Fibroblast of the aortic adventitia (primary cell): ENCODE results near the gene PHAX. TPM values are rescaled to one million over a fixed set of nuclear protein-coding genes. Genes with fewer than 3 reads are reported as not detected.
"Not testable (repeated sequence)": the region's sequence is repeated elsewhere in the genome, so short reads cannot be mapped to it uniquely, and the experiment has no call there.

Source experiments
- DNase-seq: peaks from one replicate; pipeline ENCODE4 v3.0.0-alpha.2; 2010; ENCODE audit warnings: low read depth
- H3K4me3 ChIP-seq: 2 replicates; pipeline ENCODE4 v1.5.1; 2011; ENCODE audit warnings: low read depth, mild to moderate bottlenecking, control low read depth, low read length, moderate library complexity
- total RNA-seq: library from RNA; depleted of rRNA; stranded (reverse); fragments of >200 nt; gene quantifications from 2 replicates; pipeline ENCODE4 v1.2.3, GENCODE V29; 2012; ENCODE audit warnings: low replicate concordance
- TF ChIP-seq, protein P1 (sequence below): IDR thresholded peaks from 2 replicates; pipeline ENCODE4 v1.5.1; 2011; ENCODE audit warnings: mild to moderate bottlenecking, low read length, control low read depth, inconsistent platforms; ENCODE audit not compliant: insufficient read depth

The PHAX gene
- total RNA-seq, 1 donor, result 73.2 TPM

DNA sequence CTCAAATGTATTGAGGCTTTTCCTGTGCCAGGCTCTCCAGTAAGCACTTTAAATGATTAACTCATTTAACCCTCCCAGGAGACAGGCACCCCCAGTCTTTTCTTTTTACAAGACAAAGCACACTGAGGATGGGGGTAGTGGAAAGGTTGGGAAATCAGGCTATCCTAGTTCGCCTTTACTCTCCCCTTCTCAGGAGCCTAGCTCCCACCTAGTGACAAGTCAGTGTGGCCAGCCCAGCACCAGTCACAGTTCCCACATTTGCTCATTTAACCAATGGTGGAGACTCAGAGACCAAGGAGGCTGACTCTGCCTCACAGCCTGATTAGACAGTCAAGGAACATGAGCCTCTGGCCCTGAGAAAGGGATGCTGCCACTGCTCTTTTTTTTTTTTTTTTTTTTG, 9.2 kb upstream of the PHAX start:
- no peak for DNase-seq
- TF ChIP-seq, protein P1, sequence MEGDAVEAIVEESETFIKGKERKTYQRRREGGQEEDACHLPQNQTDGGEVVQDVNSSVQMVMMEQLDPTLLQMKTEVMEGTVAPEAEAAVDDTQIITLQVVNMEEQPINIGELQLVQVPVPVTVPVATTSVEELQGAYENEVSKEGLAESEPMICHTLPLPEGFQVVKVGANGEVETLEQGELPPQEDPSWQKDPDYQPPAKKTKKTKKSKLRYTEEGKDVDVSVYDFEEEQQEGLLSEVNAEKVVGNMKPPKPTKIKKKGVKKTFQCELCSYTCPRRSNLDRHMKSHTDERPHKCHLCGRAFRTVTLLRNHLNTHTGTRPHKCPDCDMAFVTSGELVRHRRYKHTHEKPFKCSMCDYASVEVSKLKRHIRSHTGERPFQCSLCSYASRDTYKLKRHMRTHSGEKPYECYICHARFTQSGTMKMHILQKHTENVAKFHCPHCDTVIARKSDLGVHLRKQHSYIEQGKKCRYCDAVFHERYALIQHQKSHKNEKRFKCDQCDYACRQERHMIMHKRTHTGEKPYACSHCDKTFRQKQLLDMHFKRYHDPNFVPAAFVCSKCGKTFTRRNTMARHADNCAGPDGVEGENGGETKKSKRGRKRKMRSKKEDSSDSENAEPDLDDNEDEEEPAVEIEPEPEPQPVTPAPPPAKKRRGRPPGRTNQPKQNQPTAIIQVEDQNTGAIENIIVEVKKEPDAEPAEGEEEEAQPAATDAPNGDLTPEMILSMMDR, result no peak
- no peak overlapping the region for H3K4me3 ChIP-seq

DNA sequence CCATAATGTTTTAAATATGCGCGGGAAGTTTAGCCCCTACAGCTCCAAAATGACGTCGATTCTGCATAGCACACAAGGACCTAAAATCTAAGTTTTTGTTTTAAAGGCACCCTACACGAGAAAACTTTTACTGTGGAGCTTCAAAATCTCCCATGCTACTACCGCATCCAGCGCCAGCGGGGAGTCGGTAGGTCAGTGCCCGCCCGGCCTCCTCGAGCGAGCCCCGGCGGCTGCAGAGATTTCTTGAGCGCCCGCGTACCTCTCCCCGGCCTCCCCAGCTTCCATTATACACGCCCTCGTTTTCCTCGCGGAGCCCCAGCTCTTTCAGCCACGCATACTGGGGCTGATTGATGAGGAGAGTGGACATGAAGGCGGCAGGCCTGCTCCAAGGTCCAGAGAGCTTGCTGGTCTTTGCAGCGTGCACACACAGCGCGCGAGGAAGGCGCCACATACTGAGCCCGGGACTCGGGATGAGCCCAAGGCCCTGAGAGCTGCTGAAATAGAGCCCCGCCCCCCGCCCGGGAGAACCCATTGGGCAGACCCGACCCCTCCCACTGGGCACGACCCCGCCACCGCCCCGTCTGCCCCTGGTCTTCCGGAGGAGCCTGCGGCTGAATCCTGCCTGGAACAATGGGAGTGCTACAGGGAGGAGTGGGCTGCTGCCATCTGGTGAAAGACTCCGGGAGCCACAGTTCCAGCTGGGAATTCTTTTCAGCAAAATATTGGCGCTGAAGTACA, 5.8 kb upstream of the PHAX start, which contains the start of gene ALDH7A1:
ALDH7A1 (minus strand) TSS at position 472 of the 738 bp plus-strand sequence; CDS start at position 451, 21 bp downstream.
- peak within 1 kb of the TSS; percentile 84 for H3K4me3 ChIP-seq
- TF ChIP-seq, protein P1, result peak; percentile 58
- peak; percentile 93 for DNase-seq

DNA sequence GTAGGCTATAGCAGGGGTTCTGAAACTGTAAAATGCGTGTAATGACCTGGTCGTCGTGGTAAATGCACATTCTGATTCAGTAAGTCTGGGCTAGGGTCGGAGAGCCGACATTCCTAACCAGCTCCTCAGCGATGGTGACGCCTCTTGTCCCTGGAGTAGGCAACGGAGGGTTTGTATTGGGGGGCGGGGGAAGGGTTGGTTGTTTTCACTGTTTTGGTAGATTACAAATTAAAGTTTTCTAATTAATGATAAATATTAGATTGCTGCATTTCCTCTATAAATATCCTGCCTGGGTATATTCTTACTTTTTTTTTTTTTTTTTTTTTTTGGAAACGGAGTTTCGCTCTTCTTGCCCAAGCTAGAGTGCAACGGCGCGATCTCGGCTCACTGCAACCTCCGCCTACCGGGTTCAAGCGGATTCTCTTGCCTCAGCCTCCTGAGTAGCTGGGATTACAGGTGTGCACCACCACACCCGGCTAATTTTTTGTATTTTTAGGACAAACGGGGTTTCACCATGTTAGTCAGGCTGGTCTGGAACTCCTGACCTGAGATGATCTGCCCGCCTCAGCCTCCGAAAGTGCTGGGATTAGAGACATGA, 5.2 kb upstream of the PHAX start:
- DNase-seq, result no peak
- TF ChIP-seq, protein P1, result no peak
- peak overlapping the region; percentile 84 for H3K4me3 ChIP-seq

DNA sequence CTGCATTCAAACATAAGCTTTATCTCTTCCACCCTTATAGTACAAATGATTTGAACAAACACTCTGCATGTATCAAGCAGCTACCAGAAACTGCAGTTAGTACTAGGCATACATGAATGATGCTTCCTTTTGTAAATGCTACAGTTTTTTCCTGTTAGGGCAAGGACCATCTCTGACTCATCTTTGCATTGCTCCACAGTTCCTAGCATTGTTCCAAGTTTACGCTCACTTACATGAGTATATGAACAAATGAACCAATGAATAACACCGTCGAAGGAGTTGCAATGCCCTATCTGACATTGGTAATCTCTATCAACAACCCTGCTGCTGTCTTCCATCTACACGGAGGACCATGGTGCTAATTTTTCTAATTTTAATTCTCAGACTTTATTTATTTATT, 3.6 kb upstream of the PHAX start:
- peak; percentile 82 for DNase-seq
- TF ChIP-seq, protein P1, result no peak
- no peak overlapping the region for H3K4me3 ChIP-seq

DNA sequence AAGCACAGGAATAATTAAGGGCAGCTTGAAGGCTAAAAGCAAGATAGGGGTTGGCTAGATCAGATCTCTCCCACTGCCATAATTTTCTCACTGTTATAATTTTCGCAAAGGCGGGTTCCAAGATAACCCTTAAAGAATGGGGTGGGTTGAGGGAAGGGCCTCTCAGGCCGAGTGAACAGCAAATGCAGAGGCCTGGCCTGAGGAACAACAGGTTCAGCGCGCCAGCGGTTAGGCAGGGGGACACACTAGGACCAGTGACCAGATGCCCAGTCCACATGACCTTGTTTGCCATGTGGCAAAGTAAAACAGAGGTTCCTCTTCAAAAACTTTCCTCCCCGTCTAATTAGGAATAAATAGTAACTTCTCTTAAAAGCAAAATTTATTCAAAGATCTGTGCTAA, 1.2 kb upstream of the PHAX start:
- no peak overlapping the region for H3K4me3 ChIP-seq
- no peak for DNase-seq
- TF ChIP-seq, protein P1, result no peak

DNA sequence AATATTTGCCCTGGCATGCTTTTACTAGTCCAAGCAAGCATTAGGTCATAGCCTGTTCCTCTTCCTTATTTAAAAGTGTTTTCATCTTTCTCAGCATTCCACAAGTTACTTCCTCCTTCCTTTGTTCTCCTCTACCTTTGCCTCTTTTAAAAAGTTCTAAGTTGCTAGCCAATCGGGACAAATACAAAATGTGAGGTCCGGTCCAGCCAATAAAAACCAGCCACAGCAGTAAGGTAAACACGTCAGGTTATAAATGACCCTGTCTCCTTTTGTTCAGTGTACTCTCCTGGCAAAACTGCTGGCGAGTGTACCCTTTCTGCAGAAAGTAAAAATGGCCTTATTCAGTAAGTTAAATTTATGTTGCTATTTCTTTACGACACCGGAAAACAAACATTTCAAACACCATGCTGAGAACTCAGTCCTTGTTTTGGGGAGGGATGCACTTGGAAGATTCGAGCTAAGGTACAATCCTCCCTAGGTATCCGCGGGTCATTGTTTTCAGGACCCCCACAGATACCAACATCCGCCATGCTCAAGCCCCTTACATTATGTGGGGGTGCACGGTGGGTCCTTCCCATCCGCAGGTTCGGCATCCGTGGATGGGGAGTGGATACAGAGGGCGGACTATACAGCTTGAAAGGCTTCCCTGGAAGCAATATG, 646 bp upstream of the PHAX start:
- DNase-seq, result not testable (repeated sequence)
- peak overlapping the region; percentile 18 for H3K4me3 ChIP-seq

DNA sequence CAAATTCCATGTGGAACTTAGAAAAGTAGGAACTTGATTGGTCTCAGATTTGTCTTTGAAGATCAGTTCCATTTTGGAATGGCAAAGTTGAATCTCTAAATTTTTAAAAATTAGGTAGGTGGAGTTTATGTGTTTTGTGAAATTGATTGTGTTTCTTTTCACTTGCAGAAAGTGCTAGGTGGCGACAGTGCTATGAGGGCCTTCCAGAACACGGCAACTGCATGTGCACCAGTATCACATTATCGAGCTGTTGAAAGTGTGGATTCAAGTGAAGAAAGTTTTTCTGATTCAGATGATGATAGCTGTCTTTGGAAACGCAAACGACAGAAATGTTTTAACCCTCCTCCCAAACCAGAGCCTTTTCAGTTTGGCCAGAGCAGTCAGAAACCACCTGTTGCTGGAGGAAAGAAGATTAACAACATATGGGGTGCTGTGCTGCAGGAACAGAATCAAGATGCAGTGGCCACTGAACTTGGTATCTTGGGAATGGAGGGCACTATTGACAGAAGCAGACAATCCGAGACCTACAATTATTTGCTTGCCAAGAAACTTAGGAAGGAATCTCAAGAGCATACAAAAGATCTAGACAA, 2.8 kb downstream of the PHAX start:
- TF ChIP-seq, protein P1, result no peak
- no peak for DNase-seq
- H3K4me3 ChIP-seq, result no peak overlapping the region
